C4-2B (cell line): ENCODE measurements around the gene UBE2F.

ENCODE experiments used
- ZFX ChIP-seq: fragments of 450-650 bp; IDR thresholded peaks from 2 replicates; pipeline ENCODE4 v1.6.1; 2017
- TF ChIP-seq, protein P1 (sequence below): fragments of 450-650 bp; conservative IDR thresholded peaks from 2 replicates; pipeline ENCODE4 v1.5.1; 2017; ENCODE audit warnings: mild to moderate bottlenecking

DNA sequence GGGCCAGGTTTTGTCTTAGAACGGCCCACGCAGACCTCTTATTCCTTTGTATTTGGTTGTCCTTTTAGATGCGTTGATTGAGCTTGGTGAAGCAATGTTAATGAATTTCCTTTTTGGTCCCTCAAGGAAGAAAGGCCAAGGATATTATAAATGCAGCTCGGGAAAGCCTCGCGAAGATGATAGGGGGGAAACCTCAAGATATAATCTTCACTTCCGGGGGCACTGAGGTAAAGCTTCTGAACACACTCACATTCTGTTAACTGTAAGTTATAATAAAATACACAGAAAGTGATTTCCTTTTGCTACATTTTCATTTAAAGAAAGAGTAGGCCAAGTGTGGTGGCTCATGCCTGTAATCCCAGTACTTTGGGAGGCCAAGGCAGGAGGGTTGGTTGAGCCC is 101.1 kb downstream of the UBE2F start:
- TF ChIP-seq, protein P1, sequence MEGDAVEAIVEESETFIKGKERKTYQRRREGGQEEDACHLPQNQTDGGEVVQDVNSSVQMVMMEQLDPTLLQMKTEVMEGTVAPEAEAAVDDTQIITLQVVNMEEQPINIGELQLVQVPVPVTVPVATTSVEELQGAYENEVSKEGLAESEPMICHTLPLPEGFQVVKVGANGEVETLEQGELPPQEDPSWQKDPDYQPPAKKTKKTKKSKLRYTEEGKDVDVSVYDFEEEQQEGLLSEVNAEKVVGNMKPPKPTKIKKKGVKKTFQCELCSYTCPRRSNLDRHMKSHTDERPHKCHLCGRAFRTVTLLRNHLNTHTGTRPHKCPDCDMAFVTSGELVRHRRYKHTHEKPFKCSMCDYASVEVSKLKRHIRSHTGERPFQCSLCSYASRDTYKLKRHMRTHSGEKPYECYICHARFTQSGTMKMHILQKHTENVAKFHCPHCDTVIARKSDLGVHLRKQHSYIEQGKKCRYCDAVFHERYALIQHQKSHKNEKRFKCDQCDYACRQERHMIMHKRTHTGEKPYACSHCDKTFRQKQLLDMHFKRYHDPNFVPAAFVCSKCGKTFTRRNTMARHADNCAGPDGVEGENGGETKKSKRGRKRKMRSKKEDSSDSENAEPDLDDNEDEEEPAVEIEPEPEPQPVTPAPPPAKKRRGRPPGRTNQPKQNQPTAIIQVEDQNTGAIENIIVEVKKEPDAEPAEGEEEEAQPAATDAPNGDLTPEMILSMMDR, result no peak
- TF ChIP-seq ZFX, result no peak
